ENCODE data around the gene IL1F10. TPM values are rescaled to one million over a fixed set of nuclear protein-coding genes. Genes with fewer than 3 reads are reported as not detected.

IL1F10 gene
- polyA plus RNA-seq, 1 donor from 2014 or later: not detected

DNA sequence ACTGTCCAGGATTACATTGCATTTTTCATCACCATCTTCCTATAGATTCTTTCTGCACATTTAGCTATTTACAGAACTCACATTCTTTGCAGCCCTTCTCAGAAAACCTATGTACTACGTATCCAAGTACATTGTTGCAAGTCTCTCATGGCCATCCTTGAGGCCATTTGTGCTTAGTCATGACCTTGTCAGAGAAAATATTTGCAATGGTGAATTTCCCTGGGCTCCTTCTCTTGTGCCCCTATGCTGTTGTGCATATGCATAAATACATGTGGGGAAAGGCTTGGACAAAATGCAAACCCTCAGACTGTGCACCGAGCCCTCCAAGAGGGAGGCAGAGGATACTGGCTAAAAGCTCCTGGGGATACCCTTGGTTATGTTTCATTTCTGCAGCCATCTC is 43.0 kb upstream of the IL1F10 start:
- H3K4me3 ChIP-seq (ENCODE audit: low read length): no peak overlapping the region
- H3K27me3 ChIP-seq (ENCODE audit: insufficient read depth, low read depth, low read length): no peaks in the 10 kb centered on the region
- H3K9me3 ChIP-seq (ENCODE audit: low read length): no peaks in the 10 kb centered on the region
- H3K9ac ChIP-seq (ENCODE audit: low read length): no peak overlapping the region
- no peaks in the 10 kb centered on the region for H4K20me1 ChIP-seq (ENCODE audit: insufficient read depth)
- no peaks in the 10 kb centered on the region for H3F3A ChIP-seq (ENCODE audit: insufficient read depth, low read length, poor library complexity, severe bottlenecking)
- no peaks in the 10 kb centered on the region for H3K36me3 ChIP-seq (ENCODE audit: insufficient read depth, low read length)
- H3K9me2 ChIP-seq (ENCODE audit: insufficient read depth, low read length): no peaks in the 10 kb centered on the region
- H3K79me2 ChIP-seq (replicated peaks; ENCODE audit: insufficient read depth, low read length): no peaks in the 10 kb centered on the region
- no peak overlapping the region for H3K27ac ChIP-seq (ENCODE audit: low read length)
- no peak for TF ChIP-seq TAF1 (IDR thresholded peaks at IDR 0.05; ENCODE audit: low read depth)
- TF ChIP-seq, protein P1, sequence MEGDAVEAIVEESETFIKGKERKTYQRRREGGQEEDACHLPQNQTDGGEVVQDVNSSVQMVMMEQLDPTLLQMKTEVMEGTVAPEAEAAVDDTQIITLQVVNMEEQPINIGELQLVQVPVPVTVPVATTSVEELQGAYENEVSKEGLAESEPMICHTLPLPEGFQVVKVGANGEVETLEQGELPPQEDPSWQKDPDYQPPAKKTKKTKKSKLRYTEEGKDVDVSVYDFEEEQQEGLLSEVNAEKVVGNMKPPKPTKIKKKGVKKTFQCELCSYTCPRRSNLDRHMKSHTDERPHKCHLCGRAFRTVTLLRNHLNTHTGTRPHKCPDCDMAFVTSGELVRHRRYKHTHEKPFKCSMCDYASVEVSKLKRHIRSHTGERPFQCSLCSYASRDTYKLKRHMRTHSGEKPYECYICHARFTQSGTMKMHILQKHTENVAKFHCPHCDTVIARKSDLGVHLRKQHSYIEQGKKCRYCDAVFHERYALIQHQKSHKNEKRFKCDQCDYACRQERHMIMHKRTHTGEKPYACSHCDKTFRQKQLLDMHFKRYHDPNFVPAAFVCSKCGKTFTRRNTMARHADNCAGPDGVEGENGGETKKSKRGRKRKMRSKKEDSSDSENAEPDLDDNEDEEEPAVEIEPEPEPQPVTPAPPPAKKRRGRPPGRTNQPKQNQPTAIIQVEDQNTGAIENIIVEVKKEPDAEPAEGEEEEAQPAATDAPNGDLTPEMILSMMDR (IDR thresholded peaks at IDR 0.05; ENCODE audit: poor library complexity, severe bottlenecking): no peak
- TF ChIP-seq MXI1 (conservative IDR thresholded peaks at IDR 0.05; ENCODE audit: poor library complexity, severe bottlenecking): no peak
- no peak for TF ChIP-seq POLR2AphosphoS5 (IDR thresholded peaks at IDR 0.05)
- no peak for TF ChIP-seq EZH2 (IDR thresholded peaks at IDR 0.05; ENCODE audit: borderline replicate concordance, insufficient read depth, low read length, poor library complexity, severe bottlenecking)
- no peak for TF ChIP-seq SMC3 (conservative IDR thresholded peaks at IDR 0.05; ENCODE audit: poor library complexity)
- TF ChIP-seq, protein P2, sequence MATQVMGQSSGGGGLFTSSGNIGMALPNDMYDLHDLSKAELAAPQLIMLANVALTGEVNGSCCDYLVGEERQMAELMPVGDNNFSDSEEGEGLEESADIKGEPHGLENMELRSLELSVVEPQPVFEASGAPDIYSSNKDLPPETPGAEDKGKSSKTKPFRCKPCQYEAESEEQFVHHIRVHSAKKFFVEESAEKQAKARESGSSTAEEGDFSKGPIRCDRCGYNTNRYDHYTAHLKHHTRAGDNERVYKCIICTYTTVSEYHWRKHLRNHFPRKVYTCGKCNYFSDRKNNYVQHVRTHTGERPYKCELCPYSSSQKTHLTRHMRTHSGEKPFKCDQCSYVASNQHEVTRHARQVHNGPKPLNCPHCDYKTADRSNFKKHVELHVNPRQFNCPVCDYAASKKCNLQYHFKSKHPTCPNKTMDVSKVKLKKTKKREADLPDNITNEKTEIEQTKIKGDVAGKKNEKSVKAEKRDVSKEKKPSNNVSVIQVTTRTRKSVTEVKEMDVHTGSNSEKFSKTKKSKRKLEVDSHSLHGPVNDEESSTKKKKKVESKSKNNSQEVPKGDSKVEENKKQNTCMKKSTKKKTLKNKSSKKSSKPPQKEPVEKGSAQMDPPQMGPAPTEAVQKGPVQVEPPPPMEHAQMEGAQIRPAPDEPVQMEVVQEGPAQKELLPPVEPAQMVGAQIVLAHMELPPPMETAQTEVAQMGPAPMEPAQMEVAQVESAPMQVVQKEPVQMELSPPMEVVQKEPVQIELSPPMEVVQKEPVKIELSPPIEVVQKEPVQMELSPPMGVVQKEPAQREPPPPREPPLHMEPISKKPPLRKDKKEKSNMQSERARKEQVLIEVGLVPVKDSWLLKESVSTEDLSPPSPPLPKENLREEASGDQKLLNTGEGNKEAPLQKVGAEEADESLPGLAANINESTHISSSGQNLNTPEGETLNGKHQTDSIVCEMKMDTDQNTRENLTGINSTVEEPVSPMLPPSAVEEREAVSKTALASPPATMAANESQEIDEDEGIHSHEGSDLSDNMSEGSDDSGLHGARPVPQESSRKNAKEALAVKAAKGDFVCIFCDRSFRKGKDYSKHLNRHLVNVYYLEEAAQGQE (IDR thresholded peaks at IDR 0.05; ENCODE audit: borderline replicate concordance): no peak
- no peak for TF ChIP-seq RAD21 (conservative IDR thresholded peaks at IDR 0.05)
- TF ChIP-seq EP300 (conservative IDR thresholded peaks at IDR 0.05; ENCODE audit: poor library complexity, severe bottlenecking): no peak
- H2AFZ ChIP-seq (ENCODE audit: low read depth, low read length): no peak overlapping the region
- H3K4me2 ChIP-seq (ENCODE audit: low read length): no peak overlapping the region

DNA sequence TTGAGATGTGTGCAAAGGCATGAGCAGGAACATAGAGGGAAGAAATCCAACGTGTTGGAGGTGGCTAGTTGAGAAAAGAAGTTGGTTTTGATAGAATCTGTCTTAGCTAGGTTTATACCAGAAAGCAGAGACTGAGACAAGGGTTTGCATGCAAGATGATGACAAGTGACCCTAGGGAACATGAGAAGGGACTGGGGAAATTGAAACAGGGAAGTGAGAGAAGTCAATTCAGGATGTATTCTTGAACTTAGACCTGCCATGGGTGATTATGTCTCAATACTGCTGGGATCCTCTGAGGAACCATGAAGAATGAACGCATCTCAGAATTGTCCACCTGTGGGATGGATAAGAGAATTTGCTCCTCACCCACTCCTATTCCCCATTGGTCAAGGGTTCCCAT is 42.0 kb upstream of the IL1F10 start:
- no peaks in the 10 kb centered on the region for H3F3A ChIP-seq (ENCODE audit: insufficient read depth, low read length, poor library complexity, severe bottlenecking)
- H3K36me3 ChIP-seq (ENCODE audit: insufficient read depth, low read length): no peaks in the 10 kb centered on the region
- TF ChIP-seq EP300 (conservative IDR thresholded peaks at IDR 0.05; ENCODE audit: poor library complexity, severe bottlenecking) (no peak), MXI1 (conservative IDR thresholded peaks at IDR 0.05; ENCODE audit: poor library complexity, severe bottlenecking) (no peak), TAF1 (IDR thresholded peaks at IDR 0.05; ENCODE audit: low read depth) (no peak), SMC3 (conservative IDR thresholded peaks at IDR 0.05; ENCODE audit: poor library complexity) (no peak), POLR2AphosphoS5 (IDR thresholded peaks at IDR 0.05) (no peak), RAD21 (conservative IDR thresholded peaks at IDR 0.05) (no peak), EZH2 (IDR thresholded peaks at IDR 0.05; ENCODE audit: borderline replicate concordance, insufficient read depth, low read length, poor library complexity, severe bottlenecking) (no peak)
- TF ChIP-seq, protein P2 (IDR thresholded peaks at IDR 0.05; ENCODE audit: borderline replicate concordance): no peak
- TF ChIP-seq, protein P1 (IDR thresholded peaks at IDR 0.05; ENCODE audit: poor library complexity, severe bottlenecking): no peak
- no peak overlapping the region for H3K4me2 ChIP-seq (ENCODE audit: low read length)
- no peaks in the 10 kb centered on the region for H3K79me2 ChIP-seq (replicated peaks; ENCODE audit: insufficient read depth, low read length)
- H3K9me3 ChIP-seq (ENCODE audit: low read length): no peaks in the 10 kb centered on the region
- H3K4me3 ChIP-seq (ENCODE audit: low read length): no peak overlapping the region
- H3K9me2 ChIP-seq (ENCODE audit: insufficient read depth, low read length): no peaks in the 10 kb centered on the region
- H3K9ac ChIP-seq (ENCODE audit: low read length): no peak overlapping the region
- H3K27me3 ChIP-seq (ENCODE audit: insufficient read depth, low read depth, low read length): no peaks in the 10 kb centered on the region
- H2AFZ ChIP-seq (ENCODE audit: low read depth, low read length): no peak overlapping the region
- H4K20me1 ChIP-seq (ENCODE audit: insufficient read depth): no peaks in the 10 kb centered on the region
- no peak overlapping the region for H3K27ac ChIP-seq (ENCODE audit: low read length)
